Fibroblast of lung (primary cell): ENCODE results near the gene TMEM94. TPM values are rescaled to one million over a fixed set of nuclear protein-coding genes. Genes with fewer than 3 reads are reported as not detected.

Source experiments
- DNase-seq, 2 donors: peaks; one replicate each; pipeline versions ENCODE4 v3.0.0 to v3.0.0-alpha.2; 2010; ENCODE audit warnings: low read depth in 2 of 2
- H2AFZ ChIP-seq: 2 replicates; pipeline ENCODE4 v1.5.1; 2012; ENCODE audit warnings: low read length, control low read depth, inconsistent platforms
- H3K27ac ChIP-seq: 2 replicates; pipeline ENCODE4 v1.5.1; 2011; ENCODE audit warnings: low read length, control low read depth; ENCODE audit not compliant: insufficient read depth
- H3K27me3 ChIP-seq: 2 replicates; pipeline ENCODE4 v1.5.1; 2011; ENCODE audit warnings: mild to moderate bottlenecking, low read length; ENCODE audit not compliant: control insufficient read depth, insufficient read depth
- H3K36me3 ChIP-seq: 2 replicates; pipeline ENCODE4 v1.5.1; 2011; ENCODE audit warnings: low read length; ENCODE audit not compliant: control insufficient read depth, insufficient read depth
- H3K4me1 ChIP-seq: 2 replicates; pipeline ENCODE4 v1.5.1; 2011; ENCODE audit warnings: low read length; ENCODE audit not compliant: control insufficient read depth, insufficient read depth; ENCODE audit errors: extremely low read depth
- H3K4me2 ChIP-seq: 2 replicates; pipeline ENCODE4 v1.5.1; 2011; ENCODE audit warnings: low read length, control low read depth; ENCODE audit not compliant: insufficient read depth; ENCODE audit errors: extremely low read depth
- H3K4me3 ChIP-seq, 4 experiments: fragments of 200-600 bp in 1 of 4; sonication (generic) in 1 of 4; replicated peaks in 1 of 4; 2 replicates each; pipeline ENCODE4 v1.5.1; 2011 to 2016; ENCODE audit warnings: low read length in 4 of 4, low read depth in 3 of 4, mild to moderate bottlenecking in 3 of 4, control low read depth in 2 of 4, inconsistent platforms in 1 of 4, mixed read lengths in 1 of 4; ENCODE audit not compliant: insufficient read depth in 1 of 4; ENCODE audit errors: control extremely low read depth in 1 of 4
- H3K79me2 ChIP-seq: 2 replicates; pipeline ENCODE4 v1.5.1; 2012; ENCODE audit warnings: mild to moderate bottlenecking, low read length, inconsistent platforms; ENCODE audit not compliant: control insufficient read depth, insufficient read depth
- H3K9ac ChIP-seq: 2 replicates; pipeline ENCODE4 v1.5.1; 2011; ENCODE audit warnings: mild to moderate bottlenecking, low read length, control low read depth; ENCODE audit not compliant: insufficient read depth
- H3K9me3 ChIP-seq: 2 replicates; pipeline ENCODE4 v1.5.1; 2012; ENCODE audit warnings: low read depth, low read length; ENCODE audit not compliant: control insufficient read depth, insufficient read depth
- H4K20me1 ChIP-seq: 2 replicates; pipeline ENCODE4 v1.5.1; 2011; ENCODE audit warnings: low read length; ENCODE audit not compliant: control insufficient read depth, insufficient read depth; ENCODE audit errors: extremely low read depth
- CTCF ChIP-seq, 2 donors: IDR thresholded peaks in 1 of 2; conservative IDR thresholded peaks in 1 of 2; 1 replicate in 1 of 2; 2 replicates in 1 of 2; pipeline ENCODE4 v1.5.1; 2011 to 2012; ENCODE audit warnings: low read length in 2 of 2, control low read depth in 1 of 2, inconsistent platforms in 1 of 2, low read depth in 1 of 2, mild to moderate bottlenecking in 1 of 2
- EZH2 ChIP-seq: IDR thresholded peaks from 2 replicates; pipeline ENCODE4 v1.5.1; 2012; ENCODE audit warnings: low read length, control low read depth, mild to moderate bottlenecking; ENCODE audit errors: missing control alignments
- polyA plus RNA-seq, 2 donors: library from polyadenylated mRNA; depleted of rRNA in 1 of 2; stranded (reverse) in 1 of 2; unstranded in 1 of 2; fragments of >200 nt; gene quantifications; 2 replicates each; pipeline ENCODE4 v1.2.1, GENCODE V29; 2011 to 2012; ENCODE audit warnings: missing spikeins in 1 of 2
- total RNA-seq: library from RNA; depleted of rRNA; stranded (reverse); fragments of >200 nt; gene quantifications from 2 replicates; pipeline ENCODE4 v1.2.1, GENCODE V29; 2014

The TMEM94 gene
- total and polyA plus RNA-seq, 2 donors (not counting 1 experiment from before 2014, with no cell fraction given), result 18.3 to 35.0 TPM

GRCh38 chr17:75542229-75542628, 85.8 kb downstream of the TMEM94 start:
- Histone ChIP-seq H3K9me3 (no peaks in the 10 kb centered on the region), H3K4me2 (no peak overlapping the region), H3K79me2 (no peaks in the 10 kb centered on the region), H3K27ac (no peak overlapping the region), H3K27me3 (peaks cover 6% of the 10 kb centered on the region), H3K9ac (no peak overlapping the region), H3K4me3 (no peak overlapping the region), H2AFZ (no peak overlapping the region), H3K36me3 (no peaks in the 10 kb centered on the region), H4K20me1 (no peaks in the 10 kb centered on the region), H3K4me1 (no peaks in the 10 kb centered on the region)
- TF ChIP-seq CTCF (conservative IDR thresholded peaks at IDR 0.05 in 1 of 2, IDR thresholded peaks at IDR 0.05 in 1 of 2; ENCODE audit: low read depth in 1 of 2, low read length in 2 of 2) (no peak), EZH2 (no peak)
- DNase-seq, result no peak

- Histone ChIP-seq H4K20me1 (no peaks in the 10 kb centered on the region), H2AFZ (no peak overlapping the region), H3K9ac (no peak overlapping the region), H3K4me3 (no peak overlapping the region), H3K27me3 (peaks cover 6% of the 10 kb centered on the region), H3K36me3 (no peaks in the 10 kb centered on the region), H3K9me3 (no peaks in the 10 kb centered on the region), H3K4me1 (no peaks in the 10 kb centered on the region), H3K27ac (no peak overlapping the region), H3K79me2 (no peaks in the 10 kb centered on the region), H3K4me2 (no peak overlapping the region)
- TF ChIP-seq CTCF (conservative IDR thresholded peaks at IDR 0.05 in 1 of 2, IDR thresholded peaks at IDR 0.05 in 1 of 2; ENCODE audit: low read depth in 1 of 2, low read length in 2 of 2) (no peak), EZH2 (no peak)
- no peak for DNase-seq
These were observed 86.4 kb downstream of the TMEM94 start for GRCh38 chr17:75542728-75543336.

GRCh38 chr17:75544250-75544649, 87.8 kb downstream of the TMEM94 start:
- Histone ChIP-seq H3K27ac (no peak overlapping the region), H3K27me3 (peaks cover 4% of the 10 kb centered on the region), H3K9ac (no peak overlapping the region), H3K4me1 (no peaks in the 10 kb centered on the region), H3K4me2 (no peak overlapping the region), H3K36me3 (no peaks in the 10 kb centered on the region), H3K79me2 (no peaks in the 10 kb centered on the region), H4K20me1 (no peaks in the 10 kb centered on the region), H2AFZ (no peak overlapping the region), H3K9me3 (no peaks in the 10 kb centered on the region), H3K4me3 (no peak overlapping the region)
- no peak for TF ChIP-seq CTCF (conservative IDR thresholded peaks at IDR 0.05 in 1 of 2, IDR thresholded peaks at IDR 0.05 in 1 of 2; ENCODE audit: low read depth in 1 of 2, low read length in 2 of 2)
- TF ChIP-seq EZH2, result no peak
- no peak for DNase-seq
